Measurements from ENCODE around the gene WDR93. TPM values are rescaled to one million over a fixed set of nuclear protein-coding genes. Genes with fewer than 3 reads are reported as not detected.
A peak's percentile ranks its signal among the peaks of the same experiment; 100 is the strongest.

Gene WDR93
- total RNA-seq, 1 experiment from 2014 or later = not detected

- Histone ChIP-seq H3K18ac (ENCODE audit: insufficient read length, low read depth, low read length) (no peak overlapping the region), H2AK5ac (ENCODE audit: insufficient read length, low read length) (no peak overlapping the region), H3K27ac (ENCODE audit: insufficient read length, low read depth, low read length) (no peak overlapping the region), H3K23ac (ENCODE audit: insufficient read length, low read depth, low read length) (no peak overlapping the region), H3K79me2 (ENCODE audit: insufficient read depth, low read length) (no peaks in the 10 kb centered on the region), H3K79me1 (ENCODE audit: insufficient read depth, low read depth, low read length, poor library complexity, severe bottlenecking) (no peaks in the 10 kb centered on the region), H3K4me2 (ENCODE audit: insufficient read depth, insufficient read length, low read length) (no peak overlapping the region), H4K20me1 (ENCODE audit: control insufficient read depth, insufficient read depth, insufficient read length) (no peaks in the 10 kb centered on the region), H2BK20ac (ENCODE audit: low read depth, low read length, poor library complexity, severe bottlenecking) (no peak overlapping the region), H2BK15ac (ENCODE audit: low read depth, low read length) (no peak overlapping the region), H2BK12ac (ENCODE audit: insufficient read length, low read depth, low read length) (no peak overlapping the region), H3K9ac (ENCODE audit: extremely low read depth, insufficient read length, low read length) (no peak overlapping the region), H3K9me3 (ENCODE audit: control insufficient read depth, low read depth, low read length) (no peaks in the 10 kb centered on the region), H3T11ph (ENCODE audit: low read length) (no peak overlapping the region), H2BK120ac (ENCODE audit: low read depth, low read length, poor library complexity, severe bottlenecking) (no peak overlapping the region), H3K23me2 (ENCODE audit: insufficient read length, low read depth, low read length, poor library complexity, severe bottlenecking) (peaks cover 4% of the 10 kb centered on the region), H3K14ac (ENCODE audit: insufficient read depth, low read length) (no peak overlapping the region; the same call in 1 of the 2 replicates), H4K91ac (ENCODE audit: insufficient read length, low read depth, low read length) (peak overlapping the region; percentile 31), H3K27me3 (ENCODE audit: insufficient read depth, low read length) (peaks cover under 1% of the 10 kb centered on the region; the same call in 1 of the 2 replicates), H3K56ac (ENCODE audit: insufficient read length, low read depth, low read length) (no peak overlapping the region), H2AFZ (ENCODE audit: low read length) (no peak overlapping the region), H3K4ac (ENCODE audit: low read depth, low read length) (no peak overlapping the region), H4K8ac (replicated peaks; ENCODE audit: insufficient read length, low read depth, low read length) (no peak overlapping the region), H3K4me1 (ENCODE audit: insufficient read depth, low read length) (peaks cover 6% of the 10 kb centered on the region), H2BK5ac (ENCODE audit: insufficient read length, low read length) (no peak overlapping the region), H4K5ac (ENCODE audit: insufficient read length, low read depth, low read length) (no peak overlapping the region)
- DNase-seq = no peak
- no CpG with 5 or more reads among the region's 6 CpGs for WGBS (ENCODE audit: extremely low coverage, insufficient read length, low lambda C conversion rate)
- peaks cover 21 to 27% of the 10 kb centered on the region in 2 experiments for H3K4me1 Mint-ChIP-seq
- H3K27ac Mint-ChIP-seq = no peak overlapping the region
- no peak for TF ChIP-seq CTCF (conservative IDR thresholded peaks at IDR 0.05)
- no peak overlapping the region for H3K4me3 Mint-ChIP-seq
- H3K9me3 Mint-ChIP-seq = no peaks in the 10 kb centered on the region
- H3K36me3 Mint-ChIP-seq (ENCODE audit: insufficient read depth in 1 of 3, low read depth in 3 of 3) = no peaks in the 10 kb centered on the region
- H3K27me3 Mint-ChIP-seq (ENCODE audit: low read depth) = peaks cover 59% of the 10 kb centered on the region
Measured at GRCh38 chr15:89781055-89781454, 90.4 kb downstream of the WDR93 start.
